GM12864 (cell line): ENCODE data around the gene WSCD2.

Source experiments
- DNase-seq: peaks from one replicate; pipeline ENCODE4 v3.0.0-alpha.2; 2011; ENCODE audit warnings: low read depth
- H3K4me3 ChIP-seq: 2 replicates; pipeline ENCODE4 v1.5.1; 2011; ENCODE audit warnings: mild to moderate bottlenecking, low read depth, low read length, control low read depth
- TF ChIP-seq, protein P1 (sequence below): IDR thresholded peaks from 2 replicates; pipeline ENCODE4 v1.5.1; 2011; ENCODE audit warnings: low read depth, mild to moderate bottlenecking, moderate library complexity, low read length, control low read depth, inconsistent platforms; ENCODE audit errors: missing control alignments

WSCD2 gene

DNA sequence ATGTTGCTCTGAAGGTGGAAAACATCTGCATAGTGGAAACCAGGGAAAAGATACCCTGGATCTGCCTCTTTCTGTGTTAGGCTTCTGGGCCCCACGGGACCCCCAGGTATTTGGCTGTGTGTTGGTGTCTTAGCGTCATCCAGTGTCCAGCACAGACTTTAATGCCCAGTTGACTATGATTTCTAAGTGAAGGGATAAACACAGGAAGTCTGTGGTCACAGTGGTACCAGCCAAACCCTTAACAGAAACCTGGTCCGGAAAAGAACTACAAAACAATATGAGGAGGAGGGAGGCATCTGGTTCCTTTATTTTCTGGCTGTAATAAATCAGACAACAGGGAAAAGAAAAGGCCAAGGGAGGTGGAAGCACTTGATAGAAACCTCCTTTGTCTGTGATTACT lies 153.6 kb downstream of the WSCD2 start:
- H3K4me3 ChIP-seq: no peak overlapping the region
- TF ChIP-seq, protein P1, sequence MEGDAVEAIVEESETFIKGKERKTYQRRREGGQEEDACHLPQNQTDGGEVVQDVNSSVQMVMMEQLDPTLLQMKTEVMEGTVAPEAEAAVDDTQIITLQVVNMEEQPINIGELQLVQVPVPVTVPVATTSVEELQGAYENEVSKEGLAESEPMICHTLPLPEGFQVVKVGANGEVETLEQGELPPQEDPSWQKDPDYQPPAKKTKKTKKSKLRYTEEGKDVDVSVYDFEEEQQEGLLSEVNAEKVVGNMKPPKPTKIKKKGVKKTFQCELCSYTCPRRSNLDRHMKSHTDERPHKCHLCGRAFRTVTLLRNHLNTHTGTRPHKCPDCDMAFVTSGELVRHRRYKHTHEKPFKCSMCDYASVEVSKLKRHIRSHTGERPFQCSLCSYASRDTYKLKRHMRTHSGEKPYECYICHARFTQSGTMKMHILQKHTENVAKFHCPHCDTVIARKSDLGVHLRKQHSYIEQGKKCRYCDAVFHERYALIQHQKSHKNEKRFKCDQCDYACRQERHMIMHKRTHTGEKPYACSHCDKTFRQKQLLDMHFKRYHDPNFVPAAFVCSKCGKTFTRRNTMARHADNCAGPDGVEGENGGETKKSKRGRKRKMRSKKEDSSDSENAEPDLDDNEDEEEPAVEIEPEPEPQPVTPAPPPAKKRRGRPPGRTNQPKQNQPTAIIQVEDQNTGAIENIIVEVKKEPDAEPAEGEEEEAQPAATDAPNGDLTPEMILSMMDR: no peak
- DNase-seq: no peak

DNA sequence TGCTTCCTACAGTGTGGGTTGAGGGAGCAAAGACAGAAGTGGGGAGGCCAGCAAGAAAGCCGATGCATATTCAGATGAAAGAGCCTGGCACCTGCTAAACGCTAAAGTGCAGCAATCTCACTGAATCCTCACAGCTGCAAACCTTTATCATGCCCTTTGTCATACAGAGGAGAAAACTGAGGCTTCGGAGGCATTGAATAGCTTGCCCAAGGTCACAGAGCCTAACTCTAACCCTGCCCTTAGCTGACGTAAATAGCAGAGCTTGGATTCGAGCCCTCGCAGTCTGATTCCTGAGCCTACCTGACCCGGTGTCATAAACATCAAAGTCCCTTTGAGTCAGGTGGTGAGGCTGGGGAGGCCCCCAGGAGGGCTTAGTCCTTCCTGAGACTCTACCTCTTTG lies 155.1 kb downstream of the WSCD2 start:
- TF ChIP-seq, protein P1: no peak
- DNase-seq: no peak
- no peak overlapping the region for H3K4me3 ChIP-seq

DNA sequence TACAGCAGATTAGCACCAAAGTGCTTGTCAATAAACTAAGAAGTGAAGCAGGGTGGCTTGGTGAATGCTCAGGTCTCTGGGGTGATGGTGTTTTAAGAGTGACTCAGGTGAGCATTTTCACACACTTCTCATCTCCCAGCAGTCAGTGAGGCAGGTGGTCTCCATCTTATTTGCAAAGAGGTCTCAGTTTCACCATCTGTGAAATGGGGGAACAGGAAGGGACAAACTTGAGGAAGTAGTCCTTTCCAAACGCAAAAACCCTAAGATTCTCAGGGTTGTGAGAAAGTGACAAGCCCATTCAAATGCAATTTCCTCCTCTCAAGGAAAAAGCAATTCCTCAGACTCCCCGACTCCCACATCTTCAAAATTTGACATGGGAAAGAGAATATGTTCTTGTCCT lies 155.9 kb downstream of the WSCD2 start:
- no peak for DNase-seq
- no peak overlapping the region for H3K4me3 ChIP-seq
- TF ChIP-seq, protein P1: no peak

DNA sequence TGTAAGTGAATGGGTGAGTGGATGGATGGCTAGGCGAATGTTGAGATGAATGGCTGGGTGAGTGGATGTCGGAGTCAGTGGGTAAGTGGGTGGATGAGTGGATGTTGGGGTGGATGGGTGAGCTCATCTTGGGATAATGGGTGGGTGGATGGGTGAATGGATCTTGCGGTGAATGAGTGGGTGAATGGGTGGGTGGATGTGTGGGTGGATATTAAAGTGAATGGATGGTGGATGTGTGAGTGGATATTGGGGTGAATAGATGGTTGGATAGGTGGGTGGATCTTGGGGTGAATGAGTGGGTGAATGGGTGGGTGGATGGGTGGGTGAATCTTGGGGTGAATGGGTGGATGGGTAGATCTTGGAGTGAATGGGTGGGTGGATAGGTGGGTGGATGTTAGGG lies 158.1 kb downstream of the WSCD2 start:
- no peak for DNase-seq
- TF ChIP-seq, protein P1: no peak

DNA sequence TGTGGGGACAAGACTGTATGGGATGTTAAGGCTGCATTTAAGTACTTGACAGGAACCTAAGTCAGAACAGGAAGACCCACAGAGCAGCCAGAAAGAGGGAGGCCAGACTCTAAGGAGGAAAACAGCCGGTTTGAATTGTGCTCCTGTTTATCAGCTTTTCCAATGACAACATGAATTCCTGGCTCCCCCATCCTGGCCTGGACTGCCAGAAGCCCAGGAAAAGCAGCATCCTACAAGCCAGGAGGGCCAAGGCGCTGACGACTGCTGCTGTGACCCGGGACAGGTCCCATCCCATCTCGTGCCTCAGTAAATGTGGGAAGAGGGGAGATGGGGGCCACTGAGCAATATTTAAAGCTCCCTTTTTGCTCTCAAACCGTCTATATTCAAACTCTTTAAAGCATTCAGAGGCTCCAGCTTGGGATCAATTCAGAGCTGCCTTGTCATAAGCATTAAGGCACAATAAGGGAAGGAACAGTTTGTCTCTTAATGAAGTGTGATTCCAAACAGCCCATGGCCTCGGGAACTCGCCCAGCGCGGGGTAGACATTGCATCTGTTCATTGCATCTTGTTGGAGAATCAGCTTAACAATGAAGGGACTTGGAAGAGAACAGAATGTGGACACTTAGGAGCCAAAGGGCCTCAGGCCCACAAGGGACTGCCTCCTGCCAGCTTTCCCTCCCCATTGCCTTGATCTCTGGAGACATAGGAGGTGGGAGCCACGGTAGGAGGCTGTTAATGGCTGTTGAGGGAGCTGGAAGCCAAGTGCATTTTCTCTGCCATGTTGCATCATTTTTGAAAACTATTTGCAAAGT lies 160.5 kb downstream of the WSCD2 start:
- no peak for DNase-seq
- TF ChIP-seq, protein P1: no peak
- no peak overlapping the region for H3K4me3 ChIP-seq

More for the DNA sequence above, 158.1 kb downstream of the WSCD2 start:
- no peak overlapping the region for H3K4me3 ChIP-seq

DNA sequence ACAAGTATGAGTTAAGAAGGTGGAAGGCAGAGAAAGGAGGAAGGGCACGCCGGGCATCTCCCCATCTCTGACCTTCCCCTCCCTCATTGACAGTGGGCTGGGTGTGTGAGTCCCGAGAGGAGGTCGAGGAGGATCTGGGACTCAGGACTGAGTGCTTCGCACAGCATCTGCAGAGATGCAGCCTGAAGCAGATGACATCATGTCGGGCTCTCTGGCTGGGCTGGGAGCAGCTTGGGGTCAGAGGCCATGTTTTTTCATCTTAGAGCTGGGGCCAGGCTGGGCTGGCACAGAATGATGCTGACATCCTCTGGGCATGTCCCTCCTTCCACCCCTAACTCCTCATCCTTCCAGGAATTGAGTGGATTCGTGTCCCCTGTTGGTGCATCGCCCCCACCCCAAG lies 166.6 kb downstream of the WSCD2 start:
- no peak for DNase-seq
- no peak overlapping the region for H3K4me3 ChIP-seq
- TF ChIP-seq, protein P1: no peak

DNA sequence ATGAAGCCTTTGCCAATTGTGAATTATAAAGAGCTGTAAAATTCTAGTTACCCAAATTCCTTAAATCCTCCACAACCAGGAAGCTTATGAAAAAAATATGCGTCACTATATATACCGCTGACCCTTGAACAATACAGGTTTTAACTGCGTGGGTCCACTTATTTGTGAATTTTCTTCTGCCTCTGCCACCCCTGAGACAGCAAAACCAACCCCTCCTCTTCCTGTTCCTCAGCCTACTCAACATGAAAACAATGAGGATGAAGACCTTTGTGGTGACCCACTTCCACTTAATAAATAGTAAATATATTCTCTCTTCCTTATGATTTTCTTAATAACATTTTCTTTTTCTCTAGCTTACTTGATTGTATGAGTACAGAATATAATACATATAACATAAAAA lies 167.9 kb downstream of the WSCD2 start:
- TF ChIP-seq, protein P1: no peak
- no peak for DNase-seq
- H3K4me3 ChIP-seq: no peak overlapping the region
